Measurements from ENCODE around the gene ANO10. TPM values are rescaled to one million over a fixed set of nuclear protein-coding genes. Genes with fewer than 3 reads are reported as not detected.
A peak's percentile ranks its signal among the peaks of the same experiment; 100 is the strongest.

The ANO10 gene
- total RNA-seq, 1 experiment from 2014 or later, result 32.6 TPM

DNA sequence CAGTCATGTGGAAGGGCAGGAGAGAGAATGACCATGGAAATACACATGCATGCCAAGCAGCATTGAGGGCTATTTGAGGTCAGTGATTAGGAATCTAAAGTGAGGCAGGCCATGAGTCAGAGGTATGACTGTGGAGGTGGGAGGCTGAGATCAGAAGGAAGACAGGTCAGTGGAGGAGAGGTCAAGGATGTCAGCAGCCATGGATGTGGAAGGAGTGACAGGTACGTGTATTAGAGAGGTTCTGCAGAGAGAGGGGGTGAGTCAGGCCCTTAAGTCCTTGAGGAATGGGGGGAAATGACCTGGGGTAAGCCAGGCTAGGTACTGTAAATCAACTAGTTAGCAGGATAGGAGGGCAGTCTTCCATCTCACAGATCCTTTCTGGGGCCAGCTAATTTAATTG, 166.6 kb downstream of the ANO10 start:
- no TSS peak for BruUV-seq (replicated peaks)
- ChIA-PET CTCF (no interaction called here), POLR2A (ENCODE audit: unreplicated experiment) (no interaction called here)
- Histone ChIP-seq H2AFZ (no peak overlapping the region), H3F3A (ENCODE audit: insufficient read depth, low read depth) (peaks cover 4% of the 10 kb centered on the region; the same call in 1 of the 2 replicates), H3K4me2 (peak overlapping the region; percentile 42), H4K20me1 (ENCODE audit: insufficient read depth) (no peaks in the 10 kb centered on the region), H3K9me3 (ENCODE audit: insufficient read depth, low read depth) (no peaks in the 10 kb centered on the region), H3K27me3 (ENCODE audit: insufficient read depth, low read depth) (no peaks in the 10 kb centered on the region), H3K9me2 (ENCODE audit: insufficient read depth) (no peaks in the 10 kb centered on the region), H3K4me3 (no peak overlapping the region), H3K27ac (0 out of 2 replicates have a peak overlapping the region, but pooled peaks have one; percentile 46), H3K36me3 (ENCODE audit: low read depth) (no peaks in the 10 kb centered on the region), H3K4me1 (replicated peaks; ENCODE audit: insufficient read depth) (peaks cover 20% of the 10 kb centered on the region), H3K79me2 (ENCODE audit: low read depth) (no peaks in the 10 kb centered on the region)
- no peak for TF ChIP-seq EZH2 (IDR thresholded peaks at IDR 0.05; ENCODE audit: low read depth)
- no peak for TF ChIP-seq CTCF (conservative IDR thresholded peaks at IDR 0.05)
- intact Hi-C loops (cut with micrococcal nuclease; ENCODE audit: unreplicated experiment), result no loop called here
- DNase-seq, result peak; percentile 52 to 91

DNA sequence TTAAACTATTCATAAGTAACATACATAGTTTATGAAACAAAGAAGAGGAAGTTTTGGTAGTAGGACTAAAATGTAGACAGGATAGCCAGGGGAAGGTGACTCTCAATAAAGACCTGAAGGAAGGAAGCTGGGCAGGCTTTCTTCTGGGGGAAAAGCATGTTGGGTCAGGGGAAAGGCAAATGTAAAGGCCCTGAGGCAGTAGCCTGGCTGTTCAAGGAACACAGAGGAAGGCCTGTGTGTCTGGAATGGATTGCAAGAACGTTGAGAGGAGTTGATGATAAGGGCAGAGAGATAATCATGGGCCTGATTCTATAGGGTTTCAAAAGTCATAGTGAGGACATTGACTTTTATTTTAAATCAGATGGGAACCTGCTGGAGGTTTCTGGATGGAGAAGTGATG, 167.8 kb downstream of the ANO10 start:
- Histone ChIP-seq H3F3A (ENCODE audit: insufficient read depth, low read depth) (peaks cover 4% of the 10 kb centered on the region; the same call in 1 of the 2 replicates), H3K9me3 (ENCODE audit: insufficient read depth, low read depth) (no peaks in the 10 kb centered on the region), H2AFZ (no peak overlapping the region), H3K9me2 (ENCODE audit: insufficient read depth) (no peaks in the 10 kb centered on the region), H3K79me2 (ENCODE audit: low read depth) (no peaks in the 10 kb centered on the region), H3K27me3 (ENCODE audit: insufficient read depth, low read depth) (no peaks in the 10 kb centered on the region), H3K4me1 (replicated peaks; ENCODE audit: insufficient read depth) (peaks cover 20% of the 10 kb centered on the region), H4K20me1 (ENCODE audit: insufficient read depth) (no peaks in the 10 kb centered on the region), H3K27ac (no peak overlapping the region), H3K4me2 (no peak overlapping the region), H3K4me3 (no peak overlapping the region), H3K36me3 (ENCODE audit: low read depth) (no peaks in the 10 kb centered on the region)
- intact Hi-C loops (cut with micrococcal nuclease; ENCODE audit: unreplicated experiment), result no loop called here
- no peak for TF ChIP-seq EZH2 (IDR thresholded peaks at IDR 0.05; ENCODE audit: low read depth)
- TF ChIP-seq CTCF (conservative IDR thresholded peaks at IDR 0.05), result no peak
- no peak for DNase-seq
- ChIA-PET CTCF (no interaction called here), POLR2A (ENCODE audit: unreplicated experiment) (no interaction called here)
- no TSS peak for BruUV-seq (replicated peaks)

- Histone ChIP-seq H3F3A (ENCODE audit: insufficient read depth, low read depth) (no peaks in the 10 kb centered on the region), H3K9me3 (ENCODE audit: insufficient read depth, low read depth) (no peaks in the 10 kb centered on the region), H3K4me1 (replicated peaks; ENCODE audit: insufficient read depth) (peaks cover 20% of the 10 kb centered on the region), H3K9me2 (ENCODE audit: insufficient read depth) (no peaks in the 10 kb centered on the region), H3K27ac (no peak overlapping the region), H3K36me3 (ENCODE audit: low read depth) (no peaks in the 10 kb centered on the region), H3K27me3 (ENCODE audit: insufficient read depth, low read depth) (no peaks in the 10 kb centered on the region), H3K79me2 (ENCODE audit: low read depth) (no peaks in the 10 kb centered on the region), H3K4me2 (no peak overlapping the region), H2AFZ (no peak overlapping the region), H3K4me3 (no peak overlapping the region), H4K20me1 (ENCODE audit: insufficient read depth) (no peaks in the 10 kb centered on the region)
- no TSS peak for BruUV-seq (replicated peaks)
- DNase-seq, result no peak
- no peak for TF ChIP-seq CTCF (conservative IDR thresholded peaks at IDR 0.05)
- TF ChIP-seq EZH2 (IDR thresholded peaks at IDR 0.05; ENCODE audit: low read depth), result no peak
- CTCF ChIA-PET, result interaction anchor here (0.7 kb wide), 1 partner anchor 154 kb away, joined by 3 read pairs; no protein-coding TSS in a partner anchor
- intact Hi-C loops (cut with micrococcal nuclease; ENCODE audit: unreplicated experiment), result no loop called here
- POLR2A ChIA-PET (ENCODE audit: unreplicated experiment), result no interaction called here
These were observed 170.0 kb downstream of the ANO10 start for GRCh38 chr3:43451670-43452254.

Data from PC-9 (cell line).